Neural cell (in vitro differentiated cells): ENCODE data around the gene IER5L. TPM values are rescaled to one million over a fixed set of nuclear protein-coding genes. Genes with fewer than 3 reads are reported as not detected.

Source experiments
- H2AFZ ChIP-seq: fragments of 200-600, 300-800 bp; sonication (generic), shearing (Covaris generic); 2 replicates; pipeline ENCODE4 v1.6.0; 2014; ENCODE audit warnings: low read depth, mild to moderate bottlenecking, antibody characterized with exemption, low read length, moderate library complexity
- H3F3A ChIP-seq: fragments of 200-600 bp; shearing (Covaris generic); 2 replicates; pipeline ENCODE4 v1.6.1; 2016; ENCODE audit warnings: mild to moderate bottlenecking, moderate library complexity, mixed read lengths, antibody characterized with exemption, low read length; ENCODE audit not compliant: insufficient read depth, poor library complexity, severe bottlenecking
- H3K27ac ChIP-seq: fragments of 200-600, 300-800 bp; sonication (generic), shearing (Covaris generic); 2 replicates; pipeline ENCODE4 v1.5.1; 2014; ENCODE audit warnings: mild to moderate bottlenecking, low read length, moderate library complexity
- H3K27me3 ChIP-seq: fragments of 300-800, 200-600 bp; sonication (generic), shearing (Covaris generic); 2 replicates; pipeline ENCODE4 v1.6.0; 2014; ENCODE audit warnings: mild to moderate bottlenecking, low read depth, low read length, moderate library complexity; ENCODE audit not compliant: insufficient read depth
- H3K36me3 ChIP-seq: fragments of 300-800, 200-600 bp; sonication (generic), shearing (Covaris generic); 2 replicates; pipeline ENCODE4 v1.5.1; 2014; ENCODE audit warnings: mild to moderate bottlenecking, antibody characterized with exemption, low read length, moderate library complexity; ENCODE audit not compliant: insufficient read depth
- H3K4me2 ChIP-seq: fragments of 300-800, 200-600 bp; sonication (generic), shearing (Covaris generic); 2 replicates; pipeline ENCODE4 v1.6.0; 2014; ENCODE audit warnings: mild to moderate bottlenecking, low read length
- H3K4me3 ChIP-seq: fragments of 300-800, 200-600 bp; sonication (generic), shearing (Covaris generic); 2 replicates; pipeline ENCODE4 v1.5.1; 2014; ENCODE audit warnings: mild to moderate bottlenecking, low read length, moderate library complexity
- H3K79me2 ChIP-seq: fragments of 200-600 bp; shearing (Covaris generic); replicated peaks from 2 replicates; pipeline ENCODE4 v1.6.0; 2014; ENCODE audit warnings: mild to moderate bottlenecking, low read length, moderate library complexity; ENCODE audit not compliant: insufficient read depth
- H3K9ac ChIP-seq: fragments of 300-800, 200-600 bp; sonication (generic), shearing (Covaris generic); 2 replicates; pipeline ENCODE4 v1.6.1; 2016; ENCODE audit warnings: mild to moderate bottlenecking, low read length, mixed read lengths
- H3K9me2 ChIP-seq: fragments of 200-600 bp; shearing (Covaris generic); 2 replicates; pipeline ENCODE4 v1.6.1; 2016; ENCODE audit warnings: mild to moderate bottlenecking, low read length, mixed read lengths; ENCODE audit not compliant: insufficient read depth
- H3K9me3 ChIP-seq: fragments of 200-600, 300-800 bp; sonication (generic), shearing (Covaris generic); 2 replicates; pipeline ENCODE4 v1.6.1; 2016; ENCODE audit warnings: mild to moderate bottlenecking, mixed run types, low read length, moderate library complexity, mixed read lengths
- H4K20me1 ChIP-seq: fragments of 200-600 bp; shearing (Covaris generic); 2 replicates; pipeline ENCODE4 v1.6.1; 2016; ENCODE audit warnings: mild to moderate bottlenecking, mixed run types; ENCODE audit not compliant: insufficient read depth
- EP300 ChIP-seq: fragments of 450-650 bp; conservative IDR thresholded peaks from 2 replicates; pipeline ENCODE4 v1.6.1; 2014; ENCODE audit warnings: antibody characterized with exemption, mild to moderate bottlenecking, moderate library complexity; ENCODE audit not compliant: poor library complexity, severe bottlenecking
- EZH2 ChIP-seq: fragments of 200-600, 300-800 bp; shearing (Covaris generic), sonication (generic); IDR thresholded peaks from 2 replicates; pipeline ENCODE4 v1.6.1; 2014; ENCODE audit warnings: antibody characterized with exemption, low read length, borderline replicate concordance, mild to moderate bottlenecking; ENCODE audit not compliant: insufficient read depth, poor library complexity, severe bottlenecking
- MXI1 ChIP-seq: fragments of 450-650 bp; conservative IDR thresholded peaks from 2 replicates; pipeline ENCODE4 v1.6.1; 2014; ENCODE audit warnings: antibody characterized with exemption, mild to moderate bottlenecking; ENCODE audit not compliant: poor library complexity, severe bottlenecking
- POLR2AphosphoS5 ChIP-seq: IDR thresholded peaks from 2 replicates; pipeline ENCODE4 v1.6.1; 2012
- RAD21 ChIP-seq: fragments of 450-650 bp; conservative IDR thresholded peaks from 2 replicates; pipeline ENCODE4 v1.6.1; 2014; ENCODE audit warnings: antibody characterized with exemption, mild to moderate bottlenecking, moderate library complexity
- SMC3 ChIP-seq: fragments of 450-650 bp; conservative IDR thresholded peaks from 2 replicates; pipeline ENCODE4 v1.6.1; 2014; ENCODE audit warnings: antibody characterized with exemption, mild to moderate bottlenecking, moderate library complexity; ENCODE audit not compliant: poor library complexity
- TAF1 ChIP-seq: IDR thresholded peaks from 2 replicates; pipeline ENCODE4 v1.6.1; 2012; ENCODE audit warnings: low read depth
- polyA plus RNA-seq: library from polyadenylated mRNA; depleted of rRNA; stranded (reverse); fragments of >200 nt; gene quantifications from 2 replicates; pipeline ENCODE4 v1.2.3, GENCODE V29; 2014
- TF ChIP-seq, protein P1 (sequence below): IDR thresholded peaks from 2 replicates; pipeline ENCODE4 v1.6.1; 2012; ENCODE audit warnings: borderline replicate concordance
- TF ChIP-seq, protein P2 (sequence below): fragments of 450-650 bp; IDR thresholded peaks from 2 replicates; pipeline ENCODE4 v1.5.1; 2014; ENCODE audit warnings: antibody characterized with exemption, mild to moderate bottlenecking, moderate library complexity; ENCODE audit not compliant: poor library complexity, severe bottlenecking

The IER5L gene
- polyA plus RNA-seq, 1 donor from 2014 or later, result 20.8 TPM

DNA sequence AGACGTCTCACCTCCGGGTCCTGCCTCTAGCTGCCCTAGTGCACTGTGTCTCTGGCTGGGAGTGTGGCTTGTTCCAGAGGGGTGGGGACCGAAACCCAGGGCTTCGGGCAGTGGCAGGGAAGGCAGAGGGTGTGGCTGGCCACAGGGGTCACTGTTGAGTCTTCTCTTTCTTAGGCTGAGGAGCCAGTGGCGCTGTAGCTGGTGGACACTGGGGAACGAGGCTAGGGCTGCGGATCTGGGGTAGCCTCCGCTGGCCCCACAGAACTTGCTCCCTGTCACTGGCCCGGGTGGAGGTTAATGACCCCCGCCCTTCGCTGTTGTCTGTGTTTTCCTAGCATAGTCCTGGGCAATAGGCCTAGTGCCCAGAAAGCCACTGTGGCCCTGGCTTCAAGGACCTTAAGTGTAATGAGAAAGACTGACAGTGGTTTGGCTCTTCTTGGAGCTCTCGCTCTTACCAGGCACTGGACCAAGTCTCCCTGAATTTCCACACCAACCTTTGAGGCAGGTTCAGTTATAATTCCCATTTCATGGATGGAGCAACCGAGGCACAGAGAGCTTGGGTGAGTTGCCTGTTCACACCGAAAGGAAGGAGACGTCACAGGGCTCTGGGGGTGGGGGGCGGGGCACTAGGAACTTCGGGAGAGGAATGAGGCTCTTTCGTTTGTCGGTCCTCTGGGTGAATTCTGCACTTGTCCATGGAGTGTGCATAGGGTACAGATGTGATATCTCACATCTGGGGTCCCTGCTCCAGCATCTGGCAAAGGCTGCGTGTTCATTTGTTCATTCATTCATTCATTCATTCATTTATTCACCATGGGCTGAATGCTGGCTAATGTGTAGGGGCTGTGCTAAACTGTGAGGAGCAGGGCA is 4.8 kb upstream of the IER5L start:
- Histone ChIP-seq H3K27me3 (no peaks in the 10 kb centered on the region), H3F3A (no peaks in the 10 kb centered on the region), H3K36me3 (no peaks in the 10 kb centered on the region), H3K9me2 (no peaks in the 10 kb centered on the region), H3K9me3 (no peaks in the 10 kb centered on the region), H3K27ac (no peak overlapping the region), H3K79me2 (no peaks in the 10 kb centered on the region), H3K9ac (no peak overlapping the region), H3K4me3 (no peak overlapping the region), H4K20me1 (peaks cover under 1% of the 10 kb centered on the region), H2AFZ (no peak overlapping the region), H3K4me2 (no peak overlapping the region)
- TF ChIP-seq EP300 (no peak), SMC3 (no peak), EZH2 (no peak), MXI1 (no peak), TAF1 (no peak), RAD21 (no peak), POLR2AphosphoS5 (no peak)
- TF ChIP-seq, protein P1, sequence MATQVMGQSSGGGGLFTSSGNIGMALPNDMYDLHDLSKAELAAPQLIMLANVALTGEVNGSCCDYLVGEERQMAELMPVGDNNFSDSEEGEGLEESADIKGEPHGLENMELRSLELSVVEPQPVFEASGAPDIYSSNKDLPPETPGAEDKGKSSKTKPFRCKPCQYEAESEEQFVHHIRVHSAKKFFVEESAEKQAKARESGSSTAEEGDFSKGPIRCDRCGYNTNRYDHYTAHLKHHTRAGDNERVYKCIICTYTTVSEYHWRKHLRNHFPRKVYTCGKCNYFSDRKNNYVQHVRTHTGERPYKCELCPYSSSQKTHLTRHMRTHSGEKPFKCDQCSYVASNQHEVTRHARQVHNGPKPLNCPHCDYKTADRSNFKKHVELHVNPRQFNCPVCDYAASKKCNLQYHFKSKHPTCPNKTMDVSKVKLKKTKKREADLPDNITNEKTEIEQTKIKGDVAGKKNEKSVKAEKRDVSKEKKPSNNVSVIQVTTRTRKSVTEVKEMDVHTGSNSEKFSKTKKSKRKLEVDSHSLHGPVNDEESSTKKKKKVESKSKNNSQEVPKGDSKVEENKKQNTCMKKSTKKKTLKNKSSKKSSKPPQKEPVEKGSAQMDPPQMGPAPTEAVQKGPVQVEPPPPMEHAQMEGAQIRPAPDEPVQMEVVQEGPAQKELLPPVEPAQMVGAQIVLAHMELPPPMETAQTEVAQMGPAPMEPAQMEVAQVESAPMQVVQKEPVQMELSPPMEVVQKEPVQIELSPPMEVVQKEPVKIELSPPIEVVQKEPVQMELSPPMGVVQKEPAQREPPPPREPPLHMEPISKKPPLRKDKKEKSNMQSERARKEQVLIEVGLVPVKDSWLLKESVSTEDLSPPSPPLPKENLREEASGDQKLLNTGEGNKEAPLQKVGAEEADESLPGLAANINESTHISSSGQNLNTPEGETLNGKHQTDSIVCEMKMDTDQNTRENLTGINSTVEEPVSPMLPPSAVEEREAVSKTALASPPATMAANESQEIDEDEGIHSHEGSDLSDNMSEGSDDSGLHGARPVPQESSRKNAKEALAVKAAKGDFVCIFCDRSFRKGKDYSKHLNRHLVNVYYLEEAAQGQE, result no peak
- TF ChIP-seq, protein P2, sequence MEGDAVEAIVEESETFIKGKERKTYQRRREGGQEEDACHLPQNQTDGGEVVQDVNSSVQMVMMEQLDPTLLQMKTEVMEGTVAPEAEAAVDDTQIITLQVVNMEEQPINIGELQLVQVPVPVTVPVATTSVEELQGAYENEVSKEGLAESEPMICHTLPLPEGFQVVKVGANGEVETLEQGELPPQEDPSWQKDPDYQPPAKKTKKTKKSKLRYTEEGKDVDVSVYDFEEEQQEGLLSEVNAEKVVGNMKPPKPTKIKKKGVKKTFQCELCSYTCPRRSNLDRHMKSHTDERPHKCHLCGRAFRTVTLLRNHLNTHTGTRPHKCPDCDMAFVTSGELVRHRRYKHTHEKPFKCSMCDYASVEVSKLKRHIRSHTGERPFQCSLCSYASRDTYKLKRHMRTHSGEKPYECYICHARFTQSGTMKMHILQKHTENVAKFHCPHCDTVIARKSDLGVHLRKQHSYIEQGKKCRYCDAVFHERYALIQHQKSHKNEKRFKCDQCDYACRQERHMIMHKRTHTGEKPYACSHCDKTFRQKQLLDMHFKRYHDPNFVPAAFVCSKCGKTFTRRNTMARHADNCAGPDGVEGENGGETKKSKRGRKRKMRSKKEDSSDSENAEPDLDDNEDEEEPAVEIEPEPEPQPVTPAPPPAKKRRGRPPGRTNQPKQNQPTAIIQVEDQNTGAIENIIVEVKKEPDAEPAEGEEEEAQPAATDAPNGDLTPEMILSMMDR, result no peak

DNA sequence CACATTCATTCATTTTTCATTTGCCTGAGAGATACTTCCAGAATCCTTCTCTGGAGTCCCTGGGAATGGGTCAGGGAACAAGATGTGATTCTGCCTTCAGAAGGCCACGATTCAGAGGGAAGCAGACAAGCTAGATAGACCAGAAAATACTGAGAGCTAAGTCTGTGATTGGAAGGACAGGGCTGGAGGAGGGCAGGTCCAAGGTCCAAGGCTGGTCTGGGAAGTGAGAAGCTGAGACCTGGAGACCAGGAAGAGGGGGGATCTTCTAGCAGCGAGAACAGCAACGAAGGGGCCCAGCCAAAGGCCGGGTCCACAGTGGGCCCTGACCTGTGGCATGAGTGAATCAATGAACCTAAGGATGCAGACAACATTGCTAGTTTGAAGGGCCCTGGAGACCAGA is 4.1 kb upstream of the IER5L start:
- H3K9ac ChIP-seq, result no peak overlapping the region
- no peaks in the 10 kb centered on the region for H3K79me2 ChIP-seq
- peaks cover 4% of the 10 kb centered on the region for H4K20me1 ChIP-seq
- H3K4me2 ChIP-seq, result no peak overlapping the region
- no peak overlapping the region for H2AFZ ChIP-seq
- no peaks in the 10 kb centered on the region for H3F3A ChIP-seq
- no peaks in the 10 kb centered on the region for H3K9me3 ChIP-seq
- no peaks in the 10 kb centered on the region for H3K27me3 ChIP-seq
- no peak overlapping the region for H3K4me3 ChIP-seq
- H3K27ac ChIP-seq, result no peak overlapping the region
- H3K36me3 ChIP-seq, result no peaks in the 10 kb centered on the region
- TF ChIP-seq SMC3 (no peak), RAD21 (no peak), EP300 (no peak), POLR2AphosphoS5 (no peak), MXI1 (no peak), TAF1 (no peak), EZH2 (no peak)
- TF ChIP-seq, protein P1, result no peak
- TF ChIP-seq, protein P2, result no peak
- no peaks in the 10 kb centered on the region for H3K9me2 ChIP-seq
